HepG2 (cell line): ENCODE results near the gene VSTM1. TPM values are rescaled to one million over a fixed set of nuclear protein-coding genes. Genes with fewer than 3 reads are reported as not detected.

Experiments
- ATAC-seq: fragments of 200-7000 bp; cut with Tn5 transposase; 3 replicates; pipeline ENCODE4 v1.9.1; 2020; ENCODE audit warnings: mild to moderate bottlenecking, moderate library complexity
- BruUV-seq: library from RNA; stranded (reverse); fragments of 400-500 nt; replicated peaks from 2 replicates; lab custom pipeline; 2021; lab: Mats Ljungman, UMichigan
- CTCF ChIA-PET: fragments of 300-600 bp; formaldehyde crosslinking; extraction: SDS; loops from one replicate; lab custom pipeline; 2021; ENCODE audit warnings: low total read pairs, inconsistent platforms, low intra/inter-chr PET ratio; lab: Yijun Ruan, JAX
- POLR2A ChIA-PET: fragments of 350-600 bp; sonication (Branson Sonifier 250); formaldehyde crosslinking; loops from one replicate; lab custom pipeline; 2020; ENCODE audit warnings: antibody characterized with exemption, inconsistent platforms; lab: Yijun Ruan, JAX
- DNase-seq: peaks from one replicate; pipeline ENCODE4 v3.0.0-alpha.2; 2015; ENCODE audit warnings: low spot score
- FAIRE-seq: peaks from 3 replicates; lab custom pipeline; 2011; peaks lifted over from hg19 to GRCh38; lab: Jason Lieb, UNC
- H2AFZ ChIP-seq: one replicate; pipeline ENCODE4 v1.6.1; 2011; ENCODE audit warnings: low read length, inconsistent platforms
- H3K27ac ChIP-seq: fragments of 300-600 bp; 3 replicates; pipeline ENCODE4 v1.8.0; 2011; ENCODE audit warnings: mixed run types, mild to moderate bottlenecking, mixed read lengths, low read length, inconsistent platforms; ENCODE audit not compliant: insufficient read depth; ENCODE audit errors: extremely low read length
- H3K27me3 ChIP-seq, 2 experiments: fragments of 200-600 bp in 1 of 2; 2 replicates in 1 of 2; 3 replicates in 1 of 2; pipeline versions ENCODE4 v1.6.0 to v1.8.0; 2011; ENCODE audit warnings: low read length in 2 of 2, mild to moderate bottlenecking in 2 of 2, moderate library complexity in 2 of 2, inconsistent platforms in 1 of 2; ENCODE audit not compliant: insufficient read depth in 2 of 2, control insufficient read depth in 1 of 2
- H3K36me3 ChIP-seq, 2 experiments: fragments of 200-600 bp in 1 of 2; replicated peaks in 1 of 2; 2 replicates in 1 of 2; 3 replicates in 1 of 2; pipeline versions ENCODE4 v1.5.1 to v1.8.0; 2011; ENCODE audit warnings: low read length in 2 of 2, inconsistent platforms in 1 of 2; ENCODE audit not compliant: insufficient read depth in 2 of 2, control insufficient read depth in 1 of 2
- H3K4me1 ChIP-seq: 2 replicates; pipeline ENCODE4 v1.5.1; 2012; ENCODE audit warnings: low read length, inconsistent platforms; ENCODE audit not compliant: insufficient read depth
- H3K4me2 ChIP-seq: 2 replicates; pipeline ENCODE4 v1.6.0; 2011; ENCODE audit warnings: low read depth, low read length, inconsistent platforms
- H3K4me3 ChIP-seq, 3 experiments: fragments of 200-600 bp in 1 of 3; sonication (generic), shearing (Covaris generic) in 1 of 3; replicated peaks in 1 of 3; 2 replicates each; pipeline ENCODE4 v1.5.1; 2011 to 2016; ENCODE audit warnings: low read length in 3 of 3, inconsistent platforms in 2 of 3, low read depth in 2 of 3, mild to moderate bottlenecking in 2 of 3, control low read depth in 1 of 3, mixed read lengths in 1 of 3; ENCODE audit not compliant: insufficient read depth in 1 of 3
- H3K79me2 ChIP-seq: one replicate; pipeline ENCODE4 v1.6.1; 2011; ENCODE audit warnings: low read length, inconsistent platforms; ENCODE audit not compliant: insufficient read depth
- H3K9ac ChIP-seq: 2 replicates; pipeline ENCODE4 v1.6.0; 2011; ENCODE audit warnings: mild to moderate bottlenecking, low read depth, low read length, inconsistent platforms; ENCODE audit not compliant: insufficient read depth
- H3K9me3 ChIP-seq: 2 replicates; pipeline ENCODE4 v1.5.1; 2012; ENCODE audit warnings: mild to moderate bottlenecking, low read length
- H4K20me1 ChIP-seq: 2 replicates; pipeline ENCODE4 v1.6.0; 2011; ENCODE audit warnings: inconsistent platforms, mild to moderate bottlenecking, low read length, moderate library complexity; ENCODE audit not compliant: insufficient read depth
- GMEB2 ChIP-seq: IDR thresholded peaks from 2 replicates; pipeline ENCODE4 v1.6.1; 2016; ENCODE audit warnings: missing biosample characterization, missing genetic modification reagents, low read depth
- PTBP1 ChIP-seq: fragments of 200-400 bp; formaldehyde crosslinking; IDR thresholded peaks from 2 replicates; pipeline ENCODE4 v1.6.1; 2018; ENCODE audit warnings: low read length, low read depth; ENCODE audit not compliant: poor library complexity, severe bottlenecking
- ZBTB34 ChIP-seq: sonication (generic); formaldehyde crosslinking; IDR thresholded peaks from 2 replicates; pipeline ENCODE4 v1.8.0; 2022; ENCODE audit warnings: mild to moderate bottlenecking, missing genetic modification reagents
- ZNF639 ChIP-seq: conservative IDR thresholded peaks from 2 replicates; pipeline ENCODE4 v1.6.1; 2018; ENCODE audit warnings: missing genetic modification reagents
- ZNF724P ChIP-seq: sonication (generic); formaldehyde crosslinking; IDR thresholded peaks from 2 replicates; pipeline ENCODE4 v1.8.0; 2022; ENCODE audit warnings: missing genetic modification reagents, borderline replicate concordance
- WGBS: methylation state at CpG from one replicate; pipeline ENCODE4 v1.1.6; 2017; ENCODE audit warnings: low lambda C conversion rate; 5-methylcytosine and 5-hydroxymethylcytosine counted together
- in situ Hi-C: cut with HindIII; loops from 2 replicates; pipeline ENCODE4 v1.10.0; 2017; ENCODE audit warnings: low pct_unique_long_range_greater_than_20kb; ENCODE audit not compliant: extremely low pct_ligation_motif_present
- intact Hi-C: fragments of 100-400 bp; cut with micrococcal nuclease; formaldehyde crosslinking; loops from one replicate; pipeline ENCODE4 v1.10.0; 2022; ENCODE audit not compliant: unreplicated experiment
- polyA plus RNA-seq, 8 experiments: library from polyadenylated mRNA; depleted of rRNA in 3 of 8; stranded (reverse) in 7 of 8; unstranded in 1 of 8; fragments of >200 nt; fragmentation: Illumina TruSeq in 4 of 8; extraction: Trizol in 4 of 8; gene quantifications; 2 replicates each; pipeline versions ENCODE4 v1.2.1 to v1.2.3, GENCODE V29; 2011 to 2016; ENCODE audit warnings: low read depth in 4 of 8, missing spikeins in 1 of 8, mixed read lengths in 1 of 8; ENCODE audit not compliant: insufficient read depth in 1 of 8
- total RNA-seq, 5 experiments: library from RNA; depleted of rRNA; stranded (reverse); fragments of >200 nt; fragmentation: Illumina TruSeq; extraction: Trizol; gene quantifications; 2 replicates each; pipeline ENCODE4 v1.2.3, GENCODE V29; 2016; ENCODE audit warnings: low read depth in 1 of 5
- TF ChIP-seq, protein P1 (sequence below): sonication (generic); formaldehyde crosslinking; IDR thresholded peaks from 2 replicates; pipeline ENCODE4 v1.4.0; 2020; ENCODE audit warnings: mild to moderate bottlenecking, low read depth, missing genetic modification reagents

VSTM1 gene
- total and polyA plus RNA-seq, 2 of the 13 experiments (the other 11 are each of a cell fraction or from before 2014, with no cell fraction given) = not detected

DNA sequence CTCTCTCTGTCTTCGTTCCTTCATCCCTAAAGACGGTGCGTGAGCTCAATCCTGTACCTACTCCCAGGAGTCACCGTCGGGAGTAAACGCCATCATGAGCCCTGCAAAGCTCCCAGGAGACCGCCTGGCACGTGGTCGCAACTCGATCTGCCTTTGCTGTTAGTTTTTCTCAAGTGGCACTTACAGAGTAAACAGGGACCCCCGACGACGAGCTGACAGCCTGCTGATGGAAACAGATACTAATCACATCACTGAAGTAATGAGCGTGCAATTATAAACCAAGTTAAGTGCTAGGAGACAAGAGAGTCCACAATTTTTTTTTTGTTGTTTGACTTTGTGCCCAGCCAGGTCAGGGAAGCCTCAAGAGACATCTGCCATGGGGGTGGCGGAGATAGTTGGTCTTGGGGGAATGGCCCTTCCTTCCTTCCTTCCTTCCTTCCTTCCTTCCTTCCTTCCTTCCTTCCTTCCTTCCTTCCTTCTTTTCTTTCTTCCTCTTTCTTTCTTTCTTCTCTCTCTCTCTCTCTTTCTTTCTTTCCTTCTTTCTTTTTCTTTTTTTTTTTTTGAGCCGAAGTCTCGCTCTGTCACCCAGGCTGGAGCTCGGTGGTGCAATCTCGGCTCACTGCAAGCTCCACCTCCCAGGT, 48.7 kb downstream of the VSTM1 start:
- CTCF ChIA-PET = no interaction called here
- DNase-seq (no peak), FAIRE-seq (no peak), ATAC-seq (no peak)
- no TSS peak for BruUV-seq
- Histone ChIP-seq H3K4me1 (peaks cover 8% of the 10 kb centered on the region), H4K20me1 (no peaks in the 10 kb centered on the region), H3K79me2 (no peaks in the 10 kb centered on the region), H3K9me3 (no peaks in the 10 kb centered on the region), H2AFZ (no peak overlapping the region), H3K4me3 (no peak overlapping the region), H3K36me3 (no peaks in the 10 kb centered on the region)
- 21% methylated on average over 15 of the region's 19 CpGs for WGBS
- TF ChIP-seq ZNF639 (CRISPR knock-in tag) = no peak
- TF ChIP-seq, protein P1, sequence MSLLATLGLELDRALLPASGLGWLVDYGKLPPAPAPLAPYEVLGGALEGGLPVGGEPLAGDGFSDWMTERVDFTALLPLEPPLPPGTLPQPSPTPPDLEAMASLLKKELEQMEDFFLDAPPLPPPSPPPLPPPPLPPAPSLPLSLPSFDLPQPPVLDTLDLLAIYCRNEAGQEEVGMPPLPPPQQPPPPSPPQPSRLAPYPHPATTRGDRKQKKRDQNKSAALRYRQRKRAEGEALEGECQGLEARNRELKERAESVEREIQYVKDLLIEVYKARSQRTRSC (CRISPR knock-in tag) = no peak
- TF ChIP-seq PTBP1 = no peak
- TF ChIP-seq ZBTB34 = no peak
- no peak for TF ChIP-seq GMEB2
- TF ChIP-seq ZNF724P (CRISPR knock-in tag) = no peak
- TF ChIP-seq, all 625 proteins: peak for 0
- POLR2A ChIA-PET = no interaction called here
- in situ Hi-C loops (no loop called here), intact Hi-C loops (no loop called here)
- Histone ChIP-seq H3K27me3 (peaks cover 5 to 31% of the 10 kb centered on the region in 2 experiments; a peak in 4 of 5 replicates), H3K9ac (no peak overlapping the region), H3K4me2 (no peak overlapping the region), H3K27ac (no peak overlapping the region)
